ENCODE data around the gene CDKN1A.
A peak's percentile ranks its signal among the peaks of the same experiment; 100 is the strongest.
"Not testable (repeated sequence)": the region's sequence is repeated elsewhere in the genome, so short reads cannot be mapped to it uniquely, and the experiment has no call there.

The CDKN1A gene

DNA sequence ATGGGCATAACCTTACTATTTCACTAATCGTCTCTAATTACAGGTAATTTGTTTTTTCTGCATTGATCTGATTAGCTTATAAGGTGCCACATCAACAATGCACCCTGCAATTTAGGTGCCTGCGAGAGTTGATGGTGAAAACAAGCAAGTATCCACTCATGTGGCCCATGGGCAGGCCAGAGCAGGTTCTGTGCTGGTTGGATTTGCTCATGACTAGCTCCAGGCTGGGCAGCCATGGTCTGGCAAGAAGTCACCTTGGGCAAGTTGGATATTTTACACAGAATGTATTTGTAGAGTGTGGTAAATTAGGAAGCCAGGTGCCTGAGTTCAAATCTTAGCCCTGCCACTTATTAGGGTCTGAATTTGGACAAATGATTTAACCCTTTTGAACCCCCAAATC, 44.4 kb downstream of the CDKN1A start:
- DNase-seq: no peak

DNA sequence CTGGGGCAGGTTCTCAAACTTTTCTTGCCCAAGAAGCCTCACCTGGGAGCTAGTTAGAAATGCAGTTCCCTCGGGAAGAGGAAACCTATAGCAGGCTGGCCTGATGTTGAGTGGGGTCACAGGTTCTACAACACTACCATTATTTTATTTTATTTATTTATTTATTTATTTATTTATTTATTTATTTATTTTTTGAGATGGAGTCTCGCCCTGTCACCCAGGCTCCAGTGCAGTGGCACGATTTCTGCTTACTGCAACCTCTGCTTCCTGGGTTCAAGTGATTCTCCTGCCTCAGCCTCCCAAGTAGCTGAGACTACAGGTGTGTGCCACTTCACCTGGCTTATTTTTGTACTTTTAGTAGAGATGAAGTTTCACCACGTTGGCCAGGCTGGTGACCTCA, 45.5 kb downstream of the CDKN1A start:
- DNase-seq: not testable (repeated sequence)

DNA sequence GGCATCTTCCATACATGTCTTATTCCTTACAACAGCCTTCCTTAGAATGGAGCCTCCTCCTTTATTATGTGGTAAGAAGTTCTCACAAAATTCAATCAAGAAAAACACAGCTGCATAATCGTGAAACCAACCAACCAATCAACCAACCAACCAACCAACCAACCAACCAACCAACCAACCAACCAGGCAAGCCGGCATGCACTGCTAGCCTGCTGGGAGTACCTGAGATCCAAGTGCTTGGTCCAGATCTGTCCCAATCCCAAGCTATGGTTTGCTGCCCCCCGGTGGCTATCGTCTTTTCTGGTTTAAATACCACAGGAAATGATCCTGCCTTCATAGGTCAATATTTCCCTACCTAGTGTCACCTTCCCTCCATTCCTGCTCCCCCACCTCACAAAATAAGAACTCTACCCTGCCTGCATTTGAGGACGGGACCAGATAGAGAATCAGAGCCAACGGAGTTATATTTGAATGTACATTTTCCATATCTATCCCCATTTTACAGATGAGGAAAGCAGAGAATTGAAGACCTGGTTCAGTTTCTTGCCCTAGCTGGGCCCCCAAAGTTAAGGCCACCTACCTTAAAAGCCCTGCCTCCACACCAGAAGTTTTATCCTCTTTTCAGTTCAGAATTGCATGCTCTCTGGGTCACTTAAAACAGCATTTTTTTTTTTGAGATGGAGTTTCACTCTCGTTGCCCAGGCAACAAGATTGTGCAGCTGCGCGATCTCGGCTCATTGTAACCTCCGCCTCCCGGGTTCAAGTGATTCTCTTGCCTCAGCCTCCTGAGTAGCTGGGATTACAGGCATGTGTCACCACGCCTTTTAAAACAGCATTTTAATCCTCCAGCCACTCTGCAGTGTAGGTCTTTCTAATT, 46.2 kb downstream of the CDKN1A start:
- peak; percentile 31 for DNase-seq

DNA sequence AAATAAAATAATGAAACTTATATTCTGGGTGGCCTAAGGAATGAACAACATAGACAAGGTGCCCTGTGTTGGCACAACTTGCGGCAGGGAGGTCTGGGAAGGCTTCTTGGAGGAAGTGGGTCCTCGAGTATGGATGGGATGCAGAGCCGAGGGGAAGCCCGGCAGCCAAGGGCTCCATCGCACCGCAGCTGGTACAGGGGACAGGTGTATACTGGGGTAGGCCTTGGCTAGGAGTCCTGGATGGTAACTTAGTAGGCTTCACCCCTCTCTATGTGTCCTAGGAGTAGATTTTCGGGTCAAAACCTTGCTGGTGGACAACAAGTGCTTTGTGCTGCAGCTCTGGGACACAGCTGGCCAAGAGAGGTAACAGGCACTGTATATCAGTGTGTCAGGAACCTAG, 47.1 kb downstream of the CDKN1A start:
- no peak for DNase-seq

DNA sequence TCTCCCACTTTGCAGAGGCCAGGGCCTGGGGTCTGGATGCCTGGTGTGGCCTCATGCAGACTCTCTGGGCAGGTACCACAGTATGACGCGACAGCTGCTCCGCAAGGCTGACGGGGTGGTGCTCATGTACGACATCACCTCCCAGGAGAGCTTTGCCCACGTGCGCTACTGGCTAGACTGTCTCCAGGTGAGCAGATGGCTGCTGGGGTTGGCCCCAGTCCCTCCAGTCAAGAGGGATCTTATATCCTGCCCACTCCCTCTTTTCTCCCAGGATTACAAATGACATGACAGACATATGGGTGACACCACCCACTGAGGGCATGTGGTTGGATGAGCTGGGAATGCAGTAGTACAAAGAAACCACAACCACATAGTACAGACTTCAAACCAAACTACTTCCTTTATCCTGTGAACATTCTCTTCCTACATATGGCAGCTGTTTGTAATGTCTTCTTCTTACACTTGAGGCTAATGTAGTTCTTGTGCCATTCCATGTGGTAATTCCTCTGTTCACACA, 49.0 kb downstream of the CDKN1A start:
- peak; percentile 93 for DNase-seq

DNA sequence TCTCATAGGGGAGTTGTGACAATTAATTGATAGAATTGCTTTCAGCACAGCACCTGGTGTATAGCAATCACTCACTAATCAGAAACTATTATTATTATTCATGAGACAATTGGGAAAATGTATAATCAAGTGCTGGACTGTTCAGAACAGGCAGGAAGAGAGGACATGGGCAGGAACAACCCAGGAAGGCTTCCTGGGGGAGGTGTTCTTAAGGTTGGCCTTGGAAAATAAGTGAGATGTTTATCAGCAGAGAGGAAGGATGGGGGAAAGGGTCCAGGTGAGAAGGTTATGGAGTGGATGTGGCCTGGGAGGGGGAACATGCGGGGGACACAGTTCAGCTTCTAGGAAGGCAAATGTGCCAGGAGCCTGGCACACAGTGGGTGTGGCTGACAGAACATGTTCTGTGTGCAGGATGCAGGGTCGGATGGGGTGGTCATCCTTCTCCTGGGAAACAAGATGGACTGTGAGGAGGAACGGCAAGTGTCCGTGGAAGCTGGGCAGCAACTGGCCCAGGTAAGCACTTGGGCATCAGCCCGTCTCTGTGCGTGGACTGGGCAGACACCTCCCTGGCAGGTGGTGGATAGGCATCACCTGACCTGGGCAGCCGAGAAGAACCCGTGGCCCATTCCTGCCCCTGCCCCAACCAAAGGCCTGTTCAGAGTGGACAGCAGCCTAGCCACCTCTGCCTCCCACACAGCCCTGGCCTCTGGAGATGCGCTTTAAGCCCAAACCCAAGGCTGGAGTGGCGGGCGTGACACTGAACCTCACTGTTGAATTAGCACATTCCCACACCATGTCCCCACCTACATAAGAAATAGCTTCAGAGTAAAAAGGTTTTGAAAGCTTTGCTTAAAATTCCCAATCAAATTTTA, 50.0 kb downstream of the CDKN1A start:
- DNase-seq: no peak

DNA sequence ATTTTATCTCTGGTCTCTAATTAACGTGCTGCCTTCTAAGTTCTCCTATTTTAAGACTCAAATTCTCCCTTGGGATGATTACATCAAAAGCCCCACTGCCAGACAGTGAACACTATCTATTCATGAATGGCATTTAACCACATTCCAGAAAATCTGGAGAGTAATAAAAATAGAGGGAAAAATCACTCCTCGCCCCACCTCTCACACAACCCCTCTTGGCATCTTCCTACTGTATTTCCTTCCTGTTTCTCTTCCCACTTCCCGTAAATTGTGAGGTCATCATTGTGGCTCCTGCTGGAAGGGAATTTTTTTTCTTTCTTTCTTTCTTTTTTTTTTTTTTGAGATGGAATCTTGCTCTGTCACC, 50.6 kb downstream of the CDKN1A start:
- no peak for DNase-seq

DNA sequence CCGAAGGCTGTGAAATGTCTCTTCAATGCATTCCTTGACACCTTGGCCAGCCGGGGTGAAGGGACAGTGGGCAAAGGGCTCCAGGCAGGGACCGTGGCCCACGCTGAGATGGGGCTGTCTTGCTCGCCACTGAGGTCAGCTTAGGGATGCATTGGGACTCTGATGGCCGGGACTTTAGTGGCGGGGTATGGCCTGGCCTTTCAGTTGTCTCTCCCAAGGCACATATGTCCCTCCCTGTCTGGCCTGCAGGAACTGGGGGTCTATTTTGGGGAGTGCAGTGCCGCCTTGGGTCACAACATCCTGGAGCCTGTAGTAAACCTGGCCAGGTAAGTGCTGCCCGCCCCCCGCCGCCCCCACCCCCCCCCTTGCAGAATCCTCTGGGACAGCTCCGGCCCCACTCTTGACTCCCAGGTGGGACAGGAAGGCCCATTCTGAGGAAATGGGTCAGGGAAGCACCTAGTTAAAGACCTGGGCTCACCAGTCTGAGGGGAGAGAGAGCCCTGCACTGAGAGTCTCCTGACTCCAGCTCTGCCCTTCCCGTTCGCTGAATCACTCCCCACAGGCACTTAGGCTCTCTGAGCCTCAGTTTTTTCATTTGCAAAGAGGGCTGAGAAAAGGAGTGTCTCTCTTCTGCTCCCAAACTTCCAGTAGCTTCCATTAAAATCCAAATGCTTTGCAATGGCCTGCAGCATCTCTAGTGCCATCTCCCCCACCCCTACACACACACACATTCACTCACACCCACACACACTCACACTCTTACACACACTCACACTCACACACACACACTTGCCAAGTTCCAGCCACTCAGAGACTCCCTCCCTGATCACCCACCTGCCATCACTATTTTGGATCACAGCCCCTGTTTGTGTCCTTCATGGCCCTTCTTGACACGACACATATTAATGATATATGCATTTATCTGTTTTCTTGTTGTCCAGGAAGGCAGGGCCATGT, 52.2 kb downstream of the CDKN1A start:
- no peak for DNase-seq

DNA sequence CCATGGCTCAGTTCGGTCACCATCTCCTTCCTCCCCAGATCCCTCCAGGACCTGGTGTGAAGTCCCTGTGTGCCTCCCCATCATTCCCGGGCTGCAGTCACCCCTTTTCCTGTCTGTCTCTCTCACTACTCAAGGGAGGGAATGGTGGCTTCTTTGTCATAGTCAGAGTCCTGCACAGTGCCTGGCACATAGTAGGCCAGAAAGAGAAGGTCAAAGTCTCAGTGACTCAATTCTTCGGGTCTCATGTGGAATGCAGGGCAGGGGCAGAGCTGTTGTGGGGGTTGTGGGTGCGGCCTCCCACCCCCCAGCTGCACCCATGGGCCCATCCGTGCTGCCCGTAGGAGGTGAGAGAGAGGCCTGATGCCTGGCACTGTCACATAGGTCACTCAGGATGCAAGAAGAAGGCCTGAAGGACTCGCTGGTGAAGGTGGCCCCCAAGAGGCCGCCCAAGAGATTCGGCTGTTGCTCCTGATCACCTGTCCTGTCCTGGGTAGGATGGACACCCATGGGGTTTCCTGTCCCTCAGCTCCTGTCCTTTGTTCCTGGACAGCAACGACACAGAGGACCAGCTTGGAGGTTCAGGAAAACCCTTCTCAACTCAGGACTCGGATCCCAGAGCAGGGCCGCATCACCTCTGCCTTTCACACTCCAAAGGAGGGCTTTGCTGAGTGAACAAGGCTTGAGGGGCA, 53.3 kb downstream of the CDKN1A start:
- no peak for DNase-seq

DNA sequence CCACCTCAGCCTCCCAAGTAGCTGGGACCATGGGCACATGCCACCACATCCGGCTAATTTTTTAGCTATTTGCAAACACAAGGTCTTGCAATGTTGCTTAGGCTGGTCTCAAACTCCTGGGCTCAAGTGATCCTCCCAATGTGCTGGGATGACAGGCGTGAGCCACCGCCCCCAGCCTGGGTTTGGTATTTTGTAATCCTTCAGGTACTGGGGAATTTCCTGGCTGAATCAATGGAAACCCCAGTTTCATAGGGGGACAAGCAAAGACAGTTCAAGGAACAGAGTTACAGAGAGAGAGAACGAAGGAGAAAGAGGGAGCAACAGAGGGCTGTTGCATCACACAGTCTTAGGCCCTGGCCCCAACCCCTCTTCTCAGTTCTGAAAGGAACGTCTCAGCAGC, 54.8 kb downstream of the CDKN1A start:
- DNase-seq: no peak

DNA sequence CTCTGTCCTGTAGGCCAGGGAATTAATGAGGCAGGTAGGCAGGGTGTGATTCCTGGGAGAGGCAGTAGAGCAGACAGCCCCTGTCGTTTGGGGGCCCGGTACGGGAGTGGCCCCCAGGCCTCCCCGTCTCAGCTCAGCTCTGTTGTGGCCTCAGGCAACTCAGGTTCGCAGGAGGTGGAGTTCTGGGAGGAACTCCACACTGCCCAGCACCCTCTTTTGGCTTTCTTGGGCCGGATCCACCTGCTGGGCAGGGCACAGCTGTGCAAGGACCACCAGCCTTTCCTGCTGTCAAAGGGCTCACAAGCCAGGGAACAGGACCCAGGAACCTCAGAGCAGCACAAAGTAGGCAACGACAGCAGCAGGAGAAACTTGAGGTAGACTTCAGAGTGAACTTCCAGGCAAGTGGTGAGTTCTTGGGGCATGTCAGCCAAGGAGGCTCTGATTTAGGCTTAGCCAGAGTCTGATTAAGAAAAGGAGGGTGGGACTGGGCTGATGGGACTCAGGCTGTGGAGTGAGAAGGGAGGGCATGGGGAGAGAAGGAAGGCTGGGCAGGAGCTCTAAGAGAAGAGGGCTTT, 56.1 kb downstream of the CDKN1A start:
- DNase-seq: no peak

DNA sequence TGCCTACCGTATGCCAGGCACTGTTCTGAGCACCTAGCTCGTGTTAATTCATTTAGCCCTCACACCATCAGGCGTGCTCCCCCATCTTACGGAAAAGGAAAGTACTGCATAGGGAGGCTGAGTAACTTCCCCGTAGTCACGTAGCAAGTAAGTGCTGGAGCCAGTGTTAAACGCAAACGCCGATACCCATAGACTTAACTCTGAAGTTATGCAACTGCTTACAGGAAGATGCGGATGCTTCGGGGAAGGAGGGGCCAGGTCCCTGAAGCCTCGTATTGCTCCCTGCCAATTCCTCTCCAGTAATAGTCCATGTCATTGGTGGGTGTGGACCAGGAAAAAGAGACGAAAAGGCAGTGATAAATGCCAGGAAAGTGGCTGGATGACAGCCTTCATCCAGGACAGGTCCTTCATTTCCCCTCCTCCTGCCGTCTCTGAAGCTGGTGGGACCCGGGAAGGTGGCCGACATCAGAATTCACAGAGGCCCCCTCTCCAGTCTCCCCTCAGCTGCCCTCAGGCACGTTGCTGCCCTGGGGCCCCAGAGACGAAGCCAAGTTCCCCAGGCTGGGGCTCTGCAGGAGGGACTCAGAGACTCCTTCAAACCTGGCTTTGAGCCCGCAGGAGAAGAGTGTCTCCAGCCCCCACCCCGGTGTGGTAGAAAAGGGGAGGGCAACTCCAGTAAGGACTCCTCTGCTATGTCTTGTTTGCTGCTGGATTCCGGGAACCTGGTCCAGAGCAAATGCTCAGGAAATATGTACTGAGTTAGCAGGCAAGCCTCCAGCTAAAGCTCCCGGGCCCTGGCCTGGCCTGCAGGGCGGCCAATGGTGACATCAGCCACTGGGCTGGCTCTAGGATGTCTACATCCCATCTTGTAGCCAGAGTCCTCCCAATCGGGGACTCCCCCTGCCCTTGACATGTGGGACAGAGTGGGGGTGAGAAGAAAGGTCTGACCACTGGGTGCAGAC, 56.9 kb downstream of the CDKN1A start:
- no peak for DNase-seq

Data from NCI-H2171 (cell line).